ENCODE measurements around the gene SERPINB5. TPM values are rescaled to one million over a fixed set of nuclear protein-coding genes. Genes with fewer than 3 reads are reported as not detected.

Gene SERPINB5
- total RNA-seq, 2 donors from 2014 or later, result not detected

DNA sequence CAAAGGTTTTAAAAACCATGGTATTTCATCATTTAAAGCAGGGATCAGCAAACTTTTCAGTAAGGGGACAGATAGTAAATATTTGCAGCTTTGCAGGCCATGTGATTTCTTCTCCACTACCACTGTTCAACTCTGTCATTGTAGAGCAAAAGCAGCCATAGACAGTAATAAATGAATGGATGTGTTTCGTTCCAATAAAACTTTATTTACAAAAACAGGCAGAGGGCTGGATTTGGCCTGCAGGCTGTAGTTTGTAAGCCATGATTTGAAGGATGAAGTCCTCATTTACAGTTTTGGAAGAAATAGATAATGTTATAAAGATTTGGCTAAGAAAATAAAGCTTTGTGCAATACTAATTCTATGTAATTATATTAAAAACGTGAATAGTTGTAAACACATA lies 67.3 kb downstream of the SERPINB5 start:
- intact Hi-C loops (cut with DNase I), result no loop called here

DNA sequence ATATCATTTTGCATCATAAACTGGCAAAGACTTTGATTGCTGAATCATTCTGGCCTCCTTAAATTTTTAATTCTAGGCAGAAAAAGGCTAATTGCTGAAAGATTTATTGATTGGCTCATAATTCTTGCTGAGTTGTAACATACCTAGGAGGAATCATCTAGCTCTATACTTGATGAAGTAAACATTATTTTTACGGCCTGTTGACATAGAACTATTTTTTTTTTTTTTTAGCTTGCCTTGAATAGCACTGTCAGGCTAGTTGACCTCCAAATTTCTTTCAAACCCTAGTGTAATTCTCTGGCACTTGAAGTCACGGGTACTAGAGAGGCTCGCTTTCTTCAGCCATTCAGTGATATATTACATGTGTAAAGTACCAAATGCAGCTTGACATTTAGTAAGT lies 68.2 kb downstream of the SERPINB5 start:
- intact Hi-C loops (cut with DNase I), result no loop called here
- H3K36me3 ChIP-seq (replicated peaks in 1 of 2; ENCODE audit: insufficient read depth in 1 of 2, low read depth in 2 of 2), result no peaks in the 10 kb centered on the region

More for the DNA sequence above, 67.3 kb downstream of the SERPINB5 start:
- Histone ChIP-seq H3K27ac (no peak overlapping the region), H3K9me3 (no peaks in the 10 kb centered on the region), H3K4me1 (no peaks in the 10 kb centered on the region), H3K27me3 (no peaks in the 10 kb centered on the region), H3K4me3 (no peak overlapping the region), H3K36me3 (replicated peaks in 1 of 2; ENCODE audit: insufficient read depth in 1 of 2, low read depth in 2 of 2) (no peaks in the 10 kb centered on the region)
- TF ChIP-seq, protein P1, sequence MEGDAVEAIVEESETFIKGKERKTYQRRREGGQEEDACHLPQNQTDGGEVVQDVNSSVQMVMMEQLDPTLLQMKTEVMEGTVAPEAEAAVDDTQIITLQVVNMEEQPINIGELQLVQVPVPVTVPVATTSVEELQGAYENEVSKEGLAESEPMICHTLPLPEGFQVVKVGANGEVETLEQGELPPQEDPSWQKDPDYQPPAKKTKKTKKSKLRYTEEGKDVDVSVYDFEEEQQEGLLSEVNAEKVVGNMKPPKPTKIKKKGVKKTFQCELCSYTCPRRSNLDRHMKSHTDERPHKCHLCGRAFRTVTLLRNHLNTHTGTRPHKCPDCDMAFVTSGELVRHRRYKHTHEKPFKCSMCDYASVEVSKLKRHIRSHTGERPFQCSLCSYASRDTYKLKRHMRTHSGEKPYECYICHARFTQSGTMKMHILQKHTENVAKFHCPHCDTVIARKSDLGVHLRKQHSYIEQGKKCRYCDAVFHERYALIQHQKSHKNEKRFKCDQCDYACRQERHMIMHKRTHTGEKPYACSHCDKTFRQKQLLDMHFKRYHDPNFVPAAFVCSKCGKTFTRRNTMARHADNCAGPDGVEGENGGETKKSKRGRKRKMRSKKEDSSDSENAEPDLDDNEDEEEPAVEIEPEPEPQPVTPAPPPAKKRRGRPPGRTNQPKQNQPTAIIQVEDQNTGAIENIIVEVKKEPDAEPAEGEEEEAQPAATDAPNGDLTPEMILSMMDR (IDR thresholded peaks at IDR 0.05), result no peak
- TF ChIP-seq POLR2A (IDR thresholded peaks at IDR 0.05), result no peak
- ATAC-seq, result no peak
- 79 to 87% methylated on average over 2 of the region's 2 CpGs for WGBS, 2 donors
- no peak for DNase-seq

DNA sequence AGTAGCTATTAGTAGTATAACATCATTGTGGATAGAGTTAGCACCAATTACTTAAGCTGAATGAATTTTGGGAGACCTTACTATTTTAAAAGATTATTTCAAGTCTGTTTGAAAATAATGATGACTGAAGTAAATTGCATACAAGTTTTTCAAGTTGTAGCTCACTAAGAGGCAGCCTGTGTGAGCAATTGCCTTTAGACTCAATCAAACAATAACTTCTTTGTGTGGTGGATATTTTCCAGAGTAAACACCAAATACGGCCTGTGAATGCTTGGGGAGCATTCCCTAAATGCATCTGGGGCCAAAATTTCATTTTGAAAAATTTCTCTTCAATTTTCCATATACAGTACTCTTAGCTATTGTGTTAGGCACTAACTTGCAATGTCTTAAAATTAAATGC lies 73.3 kb downstream of the SERPINB5 start:
- Histone ChIP-seq H3K9me3 (no peaks in the 10 kb centered on the region), H3K36me3 (replicated peaks in 1 of 2; ENCODE audit: insufficient read depth in 1 of 2, low read depth in 2 of 2) (no peaks in the 10 kb centered on the region), H3K27me3 (no peaks in the 10 kb centered on the region), H3K27ac (no peak overlapping the region), H3K4me3 (no peak overlapping the region), H3K4me1 (no peaks in the 10 kb centered on the region)
- DNase-seq (no peak), ATAC-seq (no peak)
- intact Hi-C loops (cut with DNase I), result no loop called here
- TF ChIP-seq POLR2A (IDR thresholded peaks at IDR 0.05), result no peak
- TF ChIP-seq, protein P1 (IDR thresholded peaks at IDR 0.05), result no peak
- WGBS, 2 donors, result 4 to 17% methylated on average over 1 of the region's 1 CpG

More for the DNA sequence above, 68.2 kb downstream of the SERPINB5 start:
- DNase-seq (no peak), ATAC-seq (no peak)
- H3K4me1 ChIP-seq, result no peaks in the 10 kb centered on the region
- no peak overlapping the region for H3K27ac ChIP-seq
- H3K27me3 ChIP-seq, result no peaks in the 10 kb centered on the region
- TF ChIP-seq POLR2A (IDR thresholded peaks at IDR 0.05), result no peak
- TF ChIP-seq, protein P1 (IDR thresholded peaks at IDR 0.05), result no peak
- H3K4me3 ChIP-seq, result no peak overlapping the region
- no peaks in the 10 kb centered on the region for H3K9me3 ChIP-seq
- WGBS, 2 donors, result 60 to 66% methylated on average over 3 of the region's 3 CpGs

DNA sequence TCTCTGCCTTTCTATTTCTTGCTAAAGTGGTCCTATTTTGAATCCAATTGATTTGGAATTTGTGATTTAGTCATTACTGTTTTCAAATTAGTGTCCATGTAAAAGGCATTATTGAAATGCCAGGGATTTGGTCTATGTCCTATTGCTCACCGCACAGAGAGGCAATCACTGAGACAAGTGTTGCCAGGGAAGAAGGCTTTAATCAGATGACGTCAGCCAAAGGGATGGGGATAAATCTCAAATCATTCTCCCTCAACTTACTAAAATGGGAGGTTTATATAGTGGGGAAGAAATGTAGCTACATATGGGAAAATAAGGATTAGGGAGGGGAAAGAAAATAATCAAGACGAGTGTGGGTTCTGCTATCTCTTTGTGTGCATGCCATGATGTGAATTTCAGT lies 75.0 kb downstream of the SERPINB5 start:
- H3K27ac ChIP-seq, result no peak overlapping the region
- H3K4me1 ChIP-seq, result no peaks in the 10 kb centered on the region
- ATAC-seq (no peak), DNase-seq (no peak)
- H3K4me3 ChIP-seq, result no peak overlapping the region
- H3K27me3 ChIP-seq, result no peaks in the 10 kb centered on the region
- no peaks in the 10 kb centered on the region for H3K9me3 ChIP-seq
- 77 to 83% methylated on average over 3 of the region's 3 CpGs for WGBS, 2 donors
- intact Hi-C loops (cut with DNase I), result no loop called here
- TF ChIP-seq POLR2A (IDR thresholded peaks at IDR 0.05), result no peak
- TF ChIP-seq, protein P1 (IDR thresholded peaks at IDR 0.05), result no peak
- no peaks in the 10 kb centered on the region for H3K36me3 ChIP-seq (replicated peaks in 1 of 2; ENCODE audit: insufficient read depth in 1 of 2, low read depth in 2 of 2)

DNA sequence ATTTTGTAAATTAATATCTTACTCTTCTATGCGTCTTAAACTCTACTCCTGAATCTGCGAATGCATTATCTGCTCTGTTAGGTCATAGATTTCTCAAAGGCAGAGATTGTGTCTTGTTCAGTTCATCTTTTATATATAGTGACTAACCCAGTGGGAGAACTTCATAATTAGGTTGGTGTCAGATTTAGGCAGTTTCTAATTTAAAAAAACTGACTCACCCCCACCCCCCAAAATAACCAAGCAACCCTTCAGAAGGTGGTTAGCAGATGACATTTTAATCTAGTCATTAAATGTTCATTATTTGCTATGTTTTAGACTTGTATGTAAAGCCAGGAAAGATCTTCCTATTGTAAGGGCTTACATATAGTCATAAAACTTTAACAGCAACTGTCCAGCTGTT lies 75.8 kb downstream of the SERPINB5 start:
- no peaks in the 10 kb centered on the region for H3K9me3 ChIP-seq
- intact Hi-C loops (cut with DNase I), result no loop called here
- WGBS, 2 donors, result 86 to 89% methylated on average over 2 of the region's 2 CpGs
- no peaks in the 10 kb centered on the region for H3K4me1 ChIP-seq
- no peak overlapping the region for H3K4me3 ChIP-seq
- H3K36me3 ChIP-seq (replicated peaks in 1 of 2; ENCODE audit: insufficient read depth in 1 of 2, low read depth in 2 of 2), result no peaks in the 10 kb centered on the region
- ATAC-seq (no peak), DNase-seq (no peak)
- no peaks in the 10 kb centered on the region for H3K27me3 ChIP-seq
- TF ChIP-seq, protein P1 (IDR thresholded peaks at IDR 0.05), result no peak
- TF ChIP-seq POLR2A (IDR thresholded peaks at IDR 0.05), result no peak
- H3K27ac ChIP-seq, result no peak overlapping the region

Data from body of pancreas (tissue), 4 donors.